K562 (cell line): ENCODE data around the gene SUDS3. TPM values are rescaled to one million over a fixed set of nuclear protein-coding genes. Genes with fewer than 3 reads are reported as not detected.

Experiments
- ATAC-seq: fragments of 200-7000 bp; cut with Tn5 transposase; 3 replicates; pipeline ENCODE4 v1.9.1; 2020; ENCODE audit warnings: moderate library complexity
- BruUV-seq: library from RNA; stranded (reverse); fragments of 400-500 nt; replicated peaks from 2 replicates; lab custom pipeline; 2021; lab: Mats Ljungman, UMichigan
- CTCF ChIA-PET: fragments of 300-600 bp; formaldehyde crosslinking; extraction: SDS; loops from one replicate; lab custom pipeline; 2021; ENCODE audit warnings: low intra/inter-chr PET ratio; lab: Yijun Ruan, JAX
- POLR2A ChIA-PET: fragments of 300-600, 350-650 bp; sonication (Branson Sonifier 250); formaldehyde crosslinking; extraction: SDS; loops from one replicate; lab custom pipeline; 2021; ENCODE audit warnings: antibody characterized with exemption, inconsistent platforms; lab: Yijun Ruan, JAX
- DNase-seq, 4 experiments: peaks; one replicate each; pipeline versions ENCODE4 v3.0.0 to v3.0.0-alpha.2; 2011 to 2018; ENCODE audit warnings: low spot score in 3 of 4, mixed read lengths in 3 of 4; ENCODE audit errors: extremely low read depth in 1 of 4
- FAIRE-seq: peaks from 2 replicates; lab custom pipeline; 2011; peaks lifted over from hg19 to GRCh38; lab: Jason Lieb, UNC
- H2AFZ ChIP-seq: 2 replicates; pipeline ENCODE4 v1.6.0; 2011; ENCODE audit warnings: low read depth, low read length, control low read depth, inconsistent platforms
- H3K27ac ChIP-seq: fragments of 200-600 bp; 3 replicates; pipeline ENCODE4 v1.8.0; 2011; ENCODE audit warnings: low read depth, mild to moderate bottlenecking, control low read depth, inconsistent platforms, low read length, moderate library complexity, mixed read lengths; ENCODE audit errors: extremely low read depth
- H3K27me3 ChIP-seq, 2 experiments: fragments of 300-600 bp in 1 of 2; 2 replicates in 1 of 2; 3 replicates in 1 of 2; pipeline versions ENCODE4 v1.6.0 to v1.8.0; 2011; ENCODE audit warnings: inconsistent platforms in 2 of 2, low read length in 2 of 2, mild to moderate bottlenecking in 1 of 2, mixed read lengths in 1 of 2, moderate library complexity in 1 of 2; ENCODE audit not compliant: control insufficient read depth in 2 of 2, insufficient read depth in 2 of 2
- H3K36me3 ChIP-seq: fragments of 300-600 bp; 3 replicates; pipeline ENCODE4 v1.8.0; 2011; ENCODE audit warnings: mild to moderate bottlenecking, low read length, inconsistent platforms; ENCODE audit not compliant: control insufficient read depth, insufficient read depth
- H3K4me1 ChIP-seq, 2 experiments: fragments of 200-600 bp in 1 of 2; replicated peaks in 1 of 2; 2 replicates in 1 of 2; 3 replicates in 1 of 2; pipeline versions ENCODE4 v1.5.1 to v1.8.0; 2011; ENCODE audit warnings: inconsistent platforms in 2 of 2, low read length in 2 of 2, mild to moderate bottlenecking in 1 of 2, mixed read lengths in 1 of 2, moderate library complexity in 1 of 2; ENCODE audit not compliant: control insufficient read depth in 2 of 2, insufficient read depth in 2 of 2
- H3K4me2 ChIP-seq: 2 replicates; pipeline ENCODE4 v1.6.1; 2011; ENCODE audit warnings: low read length, control low read depth, inconsistent platforms, mixed read lengths; ENCODE audit not compliant: insufficient read depth
- H3K4me3 ChIP-seq: fragments of 200-600 bp; sonication (generic), shearing (Covaris generic); 2 replicates; pipeline ENCODE4 v1.5.1; 2016; ENCODE audit warnings: control low read depth, inconsistent platforms
- H3K79me2 ChIP-seq: fragments of 200-600 bp; 3 replicates; pipeline ENCODE4 v1.8.0; 2011; ENCODE audit warnings: low read length, inconsistent platforms; ENCODE audit not compliant: control insufficient read depth, insufficient read depth
- H3K9ac ChIP-seq, 2 experiments: 2 replicates each; pipeline versions ENCODE4 v1.6.0 to v1.6.1; 2011; ENCODE audit warnings: low read depth in 2 of 2, low read length in 2 of 2, control low read depth in 1 of 2, inconsistent platforms in 1 of 2, mild to moderate bottlenecking in 1 of 2, mixed read lengths in 1 of 2; ENCODE audit not compliant: insufficient read depth in 1 of 2
- H3K9me1 ChIP-seq: one replicate; pipeline ENCODE4 v1.6.0; 2011; ENCODE audit warnings: inconsistent platforms, mild to moderate bottlenecking, low read length, moderate library complexity; ENCODE audit not compliant: control insufficient read depth, insufficient read depth
- H3K9me3 ChIP-seq: replicated peaks from 2 replicates; pipeline ENCODE4 v1.5.1; 2011; ENCODE audit warnings: low read depth, low read length, inconsistent platforms; ENCODE audit not compliant: control insufficient read depth, insufficient read depth
- H4K20me1 ChIP-seq: replicated peaks from 2 replicates; pipeline ENCODE4 v1.6.1; 2011; ENCODE audit warnings: low read length, inconsistent platforms, mixed read lengths; ENCODE audit not compliant: control insufficient read depth, insufficient read depth
- HNRNPLL ChIP-seq: fragments of 200-400 bp; formaldehyde crosslinking; IDR thresholded peaks from 2 replicates; pipeline ENCODE4 v1.6.1; 2017; ENCODE audit warnings: low read length, low read depth, mild to moderate bottlenecking; ENCODE audit not compliant: poor library complexity, severe bottlenecking
- KDM1A ChIP-seq, 2 experiments: fragments of 450-650 bp; IDR thresholded peaks; 2 replicates each; pipeline ENCODE4 v1.6.1; 2016; ENCODE audit warnings: mild to moderate bottlenecking in 2 of 2
- KLF13 ChIP-seq: fragments of 450-650 bp; IDR thresholded peaks from 2 replicates; pipeline ENCODE4 v1.6.1; 2016; ENCODE audit warnings: missing genetic modification characterization, low read depth, mild to moderate bottlenecking, missing compliant biosample characterization, moderate library complexity, borderline replicate concordance
- MAFG ChIP-seq: fragments of 450-650 bp; conservative IDR thresholded peaks from 2 replicates; pipeline ENCODE4 v1.6.1; 2016; ENCODE audit warnings: missing genetic modification characterization, missing compliant biosample characterization
- TFAM ChIP-seq: fragments of 250-450 bp; sonication (Bioruptor Pico); conservative IDR thresholded peaks from 2 replicates; pipeline ENCODE4 v1.5.0; 2021; ENCODE audit warnings: mild to moderate bottlenecking, moderate library complexity
- WGBS: fragments of 100-300 bp; shearing (Covaris generic); methylation state at CpG from one replicate; pipeline ENCODE4 v1.1.6; 2016; ENCODE audit warnings: low coverage, mixed read lengths; ENCODE audit not compliant: insufficient coverage; ENCODE audit errors: missing lambda C conversion rate; 5-methylcytosine and 5-hydroxymethylcytosine counted together
- in situ Hi-C: fragments of 300-500 bp; cut with MboI; formaldehyde crosslinking; loops from 4 replicates; pipeline ENCODE4 v1.15.0; 2018; ENCODE audit warnings: inconsistent platforms, mixed read lengths
- intact Hi-C: fragments of 100-400 bp; cut with micrococcal nuclease; formaldehyde crosslinking; loops from 2 replicates; pipeline ENCODE4 v1.14.2; 2022
- polyA plus RNA-seq, 8 experiments: library from polyadenylated mRNA; depleted of rRNA in 4 of 8; stranded (reverse) in 5 of 8; unstranded in 3 of 8; fragments of >200 nt; fragmentation: Nextera tagmentation in 2 of 8; fragmentation: Illumina TruSeq in 1 of 8; extraction: Ambion mirVana in 2 of 8; extraction: Trizol in 1 of 8; gene quantifications; 2 replicates each; pipeline versions ENCODE4 v1.2.1 to v1.2.3, GENCODE V29; 2011 to 2014; ENCODE audit warnings: inconsistent platforms in 1 of 8, missing spikeins in 1 of 8
- total RNA-seq, 7 experiments: library from RNA; depleted of rRNA in 6 of 7; stranded (reverse); fragments of >200 nt in 6 of 7; fragmentation: Illumina TruSeq in 2 of 7; extraction: Trizol in 2 of 7; gene quantifications; 2 replicates each; pipeline versions ENCODE4 v1.2.1 to v1.2.3, GENCODE V29; 2011 to 2021; ENCODE audit warnings: low replicate concordance in 1 of 7
- TF ChIP-seq, protein P1 (sequence below): fragments of 450-650 bp; IDR thresholded peaks from 2 replicates; pipeline ENCODE4 v1.6.1; 2018; ENCODE audit not compliant: partially characterized antibody
- TF ChIP-seq, protein P2 (sequence below): conservative IDR thresholded peaks from 2 replicates; pipeline ENCODE4 v1.6.1; 2011; ENCODE audit warnings: low read depth, mild to moderate bottlenecking, low read length; ENCODE audit not compliant: control insufficient read depth
- TF ChIP-seq, protein P3 (sequence below): sonication (generic); formaldehyde crosslinking; IDR thresholded peaks from 2 replicates; pipeline ENCODE4 v1.8.0; 2022; ENCODE audit warnings: missing genetic modification reagents, mild to moderate bottlenecking, moderate library complexity, borderline replicate concordance

Gene SUDS3
- total and polyA plus RNA-seq, 9 of the 15 experiments (the other 6 are each of a cell fraction or from before 2014, with no cell fraction given), result 6.6 to 30.5 (median 23.3) TPM

DNA sequence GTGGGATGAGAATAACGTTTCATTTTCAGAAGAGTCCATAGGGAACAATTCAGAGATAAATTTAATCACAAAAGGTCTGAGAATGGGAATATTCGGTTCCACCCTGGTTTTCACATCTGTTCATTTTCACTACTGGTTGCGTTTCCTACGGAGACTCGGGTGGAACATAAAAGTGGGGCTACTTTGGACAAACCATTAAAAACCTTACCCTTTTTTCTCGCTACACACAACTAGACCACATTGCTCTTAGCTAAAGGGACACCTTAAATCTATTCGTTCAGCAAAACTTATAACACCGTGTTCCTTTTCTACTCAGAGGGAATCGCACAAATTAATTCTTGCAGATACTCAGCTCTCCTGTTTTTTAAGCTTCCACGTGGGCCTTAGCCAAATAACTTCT, 1.0 kb upstream of the SUDS3 start (continued):
- TF ChIP-seq, protein P1, sequence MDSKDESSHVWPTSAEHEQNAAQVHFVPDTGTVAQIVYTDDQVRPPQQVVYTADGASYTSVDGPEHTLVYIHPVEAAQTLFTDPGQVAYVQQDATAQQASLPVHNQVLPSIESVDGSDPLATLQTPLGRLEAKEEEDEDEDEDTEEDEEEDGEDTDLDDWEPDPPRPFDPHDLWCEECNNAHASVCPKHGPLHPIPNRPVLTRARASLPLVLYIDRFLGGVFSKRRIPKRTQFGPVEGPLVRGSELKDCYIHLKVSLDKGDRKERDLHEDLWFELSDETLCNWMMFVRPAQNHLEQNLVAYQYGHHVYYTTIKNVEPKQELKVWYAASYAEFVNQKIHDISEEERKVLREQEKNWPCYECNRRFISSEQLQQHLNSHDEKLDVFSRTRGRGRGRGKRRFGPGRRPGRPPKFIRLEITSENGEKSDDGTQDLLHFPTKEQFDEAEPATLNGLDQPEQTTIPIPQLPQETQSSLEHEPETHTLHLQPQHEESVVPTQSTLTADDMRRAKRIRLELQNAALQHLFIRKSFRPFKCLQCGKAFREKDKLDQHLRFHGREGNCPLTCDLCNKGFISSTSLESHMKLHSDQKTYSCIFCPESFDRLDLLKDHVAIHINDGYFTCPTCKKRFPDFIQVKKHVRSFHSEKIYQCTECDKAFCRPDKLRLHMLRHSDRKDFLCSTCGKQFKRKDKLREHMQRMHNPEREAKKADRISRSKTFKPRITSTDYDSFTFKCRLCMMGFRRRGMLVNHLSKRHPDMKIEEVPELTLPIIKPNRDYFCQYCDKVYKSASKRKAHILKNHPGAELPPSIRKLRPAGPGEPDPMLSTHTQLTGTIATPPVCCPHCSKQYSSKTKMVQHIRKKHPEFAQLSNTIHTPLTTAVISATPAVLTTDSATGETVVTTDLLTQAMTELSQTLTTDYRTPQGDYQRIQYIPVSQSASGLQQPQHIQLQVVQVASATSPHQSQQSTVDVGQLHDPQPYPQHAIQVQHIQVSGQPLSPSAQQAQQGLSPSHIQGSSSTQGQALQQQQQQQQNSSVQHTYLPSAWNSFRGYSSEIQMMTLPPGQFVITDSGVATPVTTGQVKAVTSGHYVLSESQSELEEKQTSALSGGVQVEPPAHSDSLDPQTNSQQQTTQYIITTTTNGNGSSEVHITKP, result peak; percentile 31
- peak; percentile 32 for TF ChIP-seq HNRNPLL

DNA sequence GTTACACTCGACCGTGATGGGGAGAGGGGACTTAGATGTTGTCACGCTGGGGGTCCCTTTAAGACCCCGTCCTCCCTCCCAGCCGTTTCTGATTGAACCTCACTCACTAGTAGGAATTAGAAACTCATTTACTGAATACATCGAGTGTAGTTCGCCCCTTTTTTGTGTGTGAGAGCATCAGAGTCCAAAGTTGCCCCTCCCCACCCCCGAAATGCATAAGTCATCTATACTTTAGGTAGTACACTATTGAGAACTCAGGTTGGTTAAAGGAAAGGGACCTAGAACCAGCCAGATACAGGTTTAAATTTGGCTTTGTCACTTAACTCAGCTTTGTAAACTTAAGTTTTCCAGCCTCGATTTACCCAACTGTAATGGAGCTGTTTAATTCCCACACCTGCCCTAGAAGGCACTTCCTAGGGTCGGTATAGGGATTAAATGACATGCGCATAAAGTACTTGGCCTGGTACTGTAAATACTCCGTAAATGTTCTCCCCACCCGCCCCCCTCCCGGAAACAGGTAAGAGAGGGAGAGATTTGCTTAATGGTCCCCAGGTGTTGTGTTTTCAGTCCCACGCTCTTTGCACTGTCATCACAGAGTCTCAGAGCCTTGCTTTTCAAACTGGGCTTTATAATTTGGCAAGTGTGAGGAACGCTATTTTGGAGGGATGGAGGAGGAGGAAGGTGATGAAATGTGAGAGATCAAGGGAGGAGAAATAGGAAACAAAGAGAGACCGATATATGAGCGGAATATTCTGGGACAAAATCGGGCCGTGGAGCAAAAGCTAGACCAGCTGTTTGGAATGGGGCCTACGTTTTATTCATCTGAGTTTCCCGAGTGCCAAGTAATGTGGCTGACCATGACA, 897 bp downstream of the SUDS3 start:
- no peaks in the 10 kb centered on the region for H3K9me3 ChIP-seq
- WGBS, result 2% methylated on average over 20 of the region's 22 CpGs
- intact Hi-C loops, result loop anchor here (5.0 kb wide), 1 partner anchor 500 kb away; no protein-coding TSS in a partner anchor
- peaks cover 6% of the 10 kb centered on the region for H4K20me1 ChIP-seq
- H2AFZ ChIP-seq, result peak overlapping the region; percentile 100
- FAIRE-seq (no peak), DNase-seq (peak in 2 of 4 experiments; percentile 18 to 23), ATAC-seq (no peak)
- peaks cover 41% of the 10 kb centered on the region for H3K79me2 ChIP-seq
- H3K4me2 ChIP-seq, result peak overlapping the region; percentile 94
- peak overlapping the region; percentile 88 for H3K4me3 ChIP-seq
- H3K4me1 ChIP-seq, result peaks cover 11 to 16% of the 10 kb centered on the region in 2 experiments; a peak in 3 of 5 replicates
- no peaks in the 10 kb centered on the region for H3K27me3 ChIP-seq
- ChIA-PET POLR2A (interaction anchor here (0.9 to 2.1 kb wide), 7 partner anchors 10 to 257 kb away, joined by 3 to 14 read pairs (median 5); no protein-coding TSS in a partner anchor), CTCF (interaction anchor here (0.6 to 4.6 kb wide), 4 partner anchors 195 to 276 kb away, joined by 3 to 62 read pairs (median 18); no protein-coding TSS in a partner anchor)
- H3K27ac ChIP-seq, result peak overlapping the region; percentile 96; the same call in 2 of the 3 replicates
- no peaks in the 10 kb centered on the region for H3K9me1 ChIP-seq
- TF ChIP-seq KDM1A (IDR thresholded peaks at IDR 0.05) (0 out of 4 replicates have a peak, but pooled peaks of 1 of the 2 experiments have one; percentile 8), MAFG (tag) (0 out of 2 replicates have a peak, but pooled peaks have one; percentile 5), TFAM (CRISPR knock-in tag) (no peak), KLF13 (tag) (no peak)
- TF ChIP-seq, protein P2, sequence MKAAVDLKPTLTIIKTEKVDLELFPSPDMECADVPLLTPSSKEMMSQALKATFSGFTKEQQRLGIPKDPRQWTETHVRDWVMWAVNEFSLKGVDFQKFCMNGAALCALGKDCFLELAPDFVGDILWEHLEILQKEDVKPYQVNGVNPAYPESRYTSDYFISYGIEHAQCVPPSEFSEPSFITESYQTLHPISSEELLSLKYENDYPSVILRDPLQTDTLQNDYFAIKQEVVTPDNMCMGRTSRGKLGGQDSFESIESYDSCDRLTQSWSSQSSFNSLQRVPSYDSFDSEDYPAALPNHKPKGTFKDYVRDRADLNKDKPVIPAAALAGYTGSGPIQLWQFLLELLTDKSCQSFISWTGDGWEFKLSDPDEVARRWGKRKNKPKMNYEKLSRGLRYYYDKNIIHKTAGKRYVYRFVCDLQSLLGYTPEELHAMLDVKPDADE, result 0 out of 2 replicates have a peak, but pooled peaks have one; percentile 15
- TF ChIP-seq, protein P3, sequence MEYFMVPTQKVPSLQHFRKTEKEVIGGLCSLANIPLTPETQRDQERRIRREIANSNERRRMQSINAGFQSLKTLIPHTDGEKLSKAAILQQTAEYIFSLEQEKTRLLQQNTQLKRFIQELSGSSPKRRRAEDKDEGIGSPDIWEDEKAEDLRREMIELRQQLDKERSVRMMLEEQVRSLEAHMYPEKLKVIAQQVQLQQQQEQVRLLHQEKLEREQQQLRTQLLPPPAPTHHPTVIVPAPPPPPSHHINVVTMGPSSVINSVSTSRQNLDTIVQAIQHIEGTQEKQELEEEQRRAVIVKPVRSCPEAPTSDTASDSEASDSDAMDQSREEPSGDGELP, result no peak
- TF ChIP-seq, all 486 proteins: peak for 3
- Histone ChIP-seq H3K36me3 (peaks cover 23% of the 10 kb centered on the region; the same call in 2 of the 3 replicates), H3K9ac (peak overlapping the region; percentile 89 to 95)
- in situ Hi-C loops, result loop anchor here (5.0 kb wide), 1 partner anchor 255 kb away; no protein-coding TSS in a partner anchor
- TSS peak; percentile 39 for BruUV-seq
